WTC11 (cell line): ENCODE data around the gene TTLL11. TPM values are rescaled to one million over a fixed set of nuclear protein-coding genes. Genes with fewer than 3 reads are reported as not detected.

Source experiments
- ATAC-seq: fragments of 200-7000 bp; cut with Tn5 transposase; 2 replicates; pipeline ENCODE4 v1.10.0; 2021; ENCODE audit warnings: mild to moderate bottlenecking, moderate library complexity
- CTCF ChIA-PET: fragments of 300-600 bp; sonication (Branson Sonifier 250); formaldehyde crosslinking; loops from one replicate; lab custom pipeline; 2021; ENCODE audit warnings: antibody characterized with exemption; lab: Charles Lee
- POLR2A ChIA-PET: fragments of 350-600 bp; sonication (Branson Sonifier 250); formaldehyde crosslinking; loops from one replicate; lab custom pipeline; 2021; ENCODE audit warnings: antibody characterized with exemption; lab: Charles Lee
- DNase-seq: peaks from one replicate; pipeline ENCODE4 v3.0.0; 2021; ENCODE audit warnings: low spot score
- H3K27ac Mint-ChIP-seq: 2 replicates; pipeline ENCODE4 v1.8.0; 2021; ENCODE audit warnings: mixed read lengths
- H3K27me3 Mint-ChIP-seq: 2 replicates; pipeline ENCODE4 v1.8.0; 2021; ENCODE audit warnings: low read depth, mild to moderate bottlenecking, moderate library complexity, mixed read lengths
- H3K36me3 Mint-ChIP-seq: 2 replicates; pipeline ENCODE4 v1.8.0; 2021; ENCODE audit warnings: mixed read lengths
- H3K4me1 Mint-ChIP-seq: 2 replicates; pipeline ENCODE4 v1.8.0; 2022; ENCODE audit warnings: mixed read lengths
- H3K4me3 Mint-ChIP-seq: 2 replicates; pipeline ENCODE4 v1.8.0; 2021; ENCODE audit warnings: mild to moderate bottlenecking, moderate library complexity, mixed read lengths
- H3K9me3 Mint-ChIP-seq: 2 replicates; pipeline ENCODE4 v1.8.0; 2021; ENCODE audit warnings: mixed read lengths
- GRHL2 ChIP-seq: fragments of 250-450 bp; sonication (Bioruptor Pico); IDR thresholded peaks from 2 replicates; pipeline ENCODE4 v1.8.0; 2022; ENCODE audit warnings: mild to moderate bottlenecking, moderate library complexity; ENCODE audit not compliant: insufficient replicate concordance, severe bottlenecking
- MXD4 ChIP-seq: fragments of 250-450 bp; sonication (Bioruptor Pico); IDR thresholded peaks from 2 replicates; pipeline ENCODE4 v1.8.0; 2021; ENCODE audit warnings: mild to moderate bottlenecking, moderate library complexity, borderline replicate concordance
- OVOL2 ChIP-seq: fragments of 250-450 bp; sonication (Bioruptor Pico); IDR thresholded peaks from 2 replicates; pipeline ENCODE4 v1.9.0; 2021; ENCODE audit warnings: mild to moderate bottlenecking, borderline replicate concordance
- PRRX2 ChIP-seq: fragments of 250-450 bp; sonication (Bioruptor Pico); IDR thresholded peaks from 2 replicates; pipeline ENCODE4 v1.8.0; 2021; ENCODE audit warnings: mild to moderate bottlenecking
- TCF7 ChIP-seq: sonication (generic); formaldehyde crosslinking; IDR thresholded peaks from 2 replicates; pipeline ENCODE4 v1.8.0; 2022; ENCODE audit warnings: mild to moderate bottlenecking, low read depth, missing genetic modification reagents, moderate library complexity
- TP53 ChIP-seq: sonication (generic); formaldehyde crosslinking; IDR thresholded peaks from 2 replicates; pipeline ENCODE4 v1.8.1; 2023; ENCODE audit warnings: mild to moderate bottlenecking, missing genetic modification reagents
- ZNF138 ChIP-seq: sonication (generic); formaldehyde crosslinking; conservative IDR thresholded peaks from 2 replicates; pipeline ENCODE4 v1.8.1; 2022; ENCODE audit warnings: mild to moderate bottlenecking, moderate library complexity, missing genetic modification reagents
- ZNF219 ChIP-seq: sonication (generic); formaldehyde crosslinking; IDR thresholded peaks from 2 replicates; pipeline ENCODE4 v1.8.0; 2023; ENCODE audit warnings: missing genetic modification reagents, mild to moderate bottlenecking, borderline replicate concordance
- ZNF232 ChIP-seq: sonication (generic); formaldehyde crosslinking; IDR thresholded peaks from 2 replicates; pipeline ENCODE4 v1.8.0; 2022; ENCODE audit warnings: mild to moderate bottlenecking, missing genetic modification reagents
- ZNF423 ChIP-seq: fragments of 250-450 bp; sonication (Bioruptor Pico); IDR thresholded peaks from 2 replicates; pipeline ENCODE4 v2.1.2; 2022; ENCODE audit warnings: mild to moderate bottlenecking, moderate library complexity
- total RNA-seq: library from RNA; stranded (reverse); gene quantifications from 3 replicates; pipeline ENCODE4 v1.2.3, GENCODE V29; 2021
- TF ChIP-seq, protein P1 (sequence below): sonication (generic); formaldehyde crosslinking; IDR thresholded peaks from 2 replicates; pipeline ENCODE4 v1.8.1; 2023; ENCODE audit warnings: mild to moderate bottlenecking, moderate library complexity, missing genetic modification reagents
- TF ChIP-seq, protein P2 (sequence below): sonication (generic); formaldehyde crosslinking; IDR thresholded peaks from 2 replicates; pipeline ENCODE4 v1.8.0; 2023; ENCODE audit warnings: mild to moderate bottlenecking, missing genetic modification reagents
- TF ChIP-seq, protein P3 (sequence below): sonication (generic); formaldehyde crosslinking; conservative IDR thresholded peaks from 2 replicates; pipeline ENCODE4 v1.8.1; 2023; ENCODE audit warnings: mild to moderate bottlenecking, low read depth, missing genetic modification reagents, moderate library complexity
- TF ChIP-seq, protein P4 (sequence below): sonication (generic); formaldehyde crosslinking; IDR thresholded peaks from 2 replicates; pipeline ENCODE4 v1.8.1; 2022; ENCODE audit warnings: low read depth, mild to moderate bottlenecking, moderate library complexity, missing genetic modification reagents, borderline replicate concordance
- TF ChIP-seq, protein P5 (sequence below): sonication (generic); formaldehyde crosslinking; IDR thresholded peaks from 2 replicates; pipeline ENCODE4 v1.8.1; 2023; ENCODE audit warnings: mild to moderate bottlenecking, missing genetic modification reagents, borderline replicate concordance

Gene TTLL11
- total RNA-seq, 1 experiment from 2014 or later, result 1.1 TPM

DNA sequence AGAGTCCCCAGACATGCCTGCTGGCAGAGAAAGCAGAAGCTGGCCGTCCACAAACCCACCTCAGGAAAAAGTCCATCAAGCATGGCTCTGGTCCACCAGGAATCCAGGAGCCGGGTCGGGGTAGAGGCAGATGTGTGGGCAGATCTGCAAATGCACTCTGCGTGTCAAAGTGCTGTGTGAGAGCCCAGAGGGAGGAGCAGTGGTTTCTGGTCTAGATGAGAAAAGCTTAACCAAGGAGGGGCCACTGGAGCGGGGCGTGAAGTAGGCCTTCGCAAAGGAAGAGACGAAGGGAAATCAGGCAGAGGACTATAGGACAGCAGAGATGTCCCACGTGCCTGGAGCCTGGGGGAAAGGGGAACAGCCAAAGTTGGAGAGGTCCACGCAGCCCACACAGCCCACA lies 40.0 kb downstream of the TTLL11 start (continued):
- TF ChIP-seq, protein P1, sequence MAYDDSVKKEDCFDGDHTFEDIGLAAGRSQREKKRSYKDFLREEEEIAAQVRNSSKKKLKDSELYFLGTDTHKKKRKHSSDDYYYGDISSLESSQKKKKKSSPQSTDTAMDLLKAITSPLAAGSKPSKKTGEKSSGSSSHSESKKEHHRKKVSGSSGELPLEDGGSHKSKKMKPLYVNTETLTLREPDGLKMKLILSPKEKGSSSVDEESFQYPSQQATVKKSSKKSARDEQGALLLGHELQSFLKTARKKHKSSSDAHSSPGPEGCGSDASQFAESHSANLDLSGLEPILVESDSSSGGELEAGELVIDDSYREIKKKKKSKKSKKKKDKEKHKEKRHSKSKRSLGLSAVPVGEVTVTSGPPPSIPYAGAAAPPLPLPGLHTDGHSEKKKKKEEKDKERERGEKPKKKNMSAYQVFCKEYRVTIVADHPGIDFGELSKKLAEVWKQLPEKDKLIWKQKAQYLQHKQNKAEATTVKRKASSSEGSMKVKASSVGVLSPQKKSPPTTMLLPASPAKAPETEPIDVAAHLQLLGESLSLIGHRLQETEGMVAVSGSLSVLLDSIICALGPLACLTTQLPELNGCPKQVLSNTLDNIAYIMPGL, result no peak
- TF ChIP-seq MXD4 (CRISPR knock-in tag) (no peak), TCF7 (no peak)
- TF ChIP-seq, protein P2, sequence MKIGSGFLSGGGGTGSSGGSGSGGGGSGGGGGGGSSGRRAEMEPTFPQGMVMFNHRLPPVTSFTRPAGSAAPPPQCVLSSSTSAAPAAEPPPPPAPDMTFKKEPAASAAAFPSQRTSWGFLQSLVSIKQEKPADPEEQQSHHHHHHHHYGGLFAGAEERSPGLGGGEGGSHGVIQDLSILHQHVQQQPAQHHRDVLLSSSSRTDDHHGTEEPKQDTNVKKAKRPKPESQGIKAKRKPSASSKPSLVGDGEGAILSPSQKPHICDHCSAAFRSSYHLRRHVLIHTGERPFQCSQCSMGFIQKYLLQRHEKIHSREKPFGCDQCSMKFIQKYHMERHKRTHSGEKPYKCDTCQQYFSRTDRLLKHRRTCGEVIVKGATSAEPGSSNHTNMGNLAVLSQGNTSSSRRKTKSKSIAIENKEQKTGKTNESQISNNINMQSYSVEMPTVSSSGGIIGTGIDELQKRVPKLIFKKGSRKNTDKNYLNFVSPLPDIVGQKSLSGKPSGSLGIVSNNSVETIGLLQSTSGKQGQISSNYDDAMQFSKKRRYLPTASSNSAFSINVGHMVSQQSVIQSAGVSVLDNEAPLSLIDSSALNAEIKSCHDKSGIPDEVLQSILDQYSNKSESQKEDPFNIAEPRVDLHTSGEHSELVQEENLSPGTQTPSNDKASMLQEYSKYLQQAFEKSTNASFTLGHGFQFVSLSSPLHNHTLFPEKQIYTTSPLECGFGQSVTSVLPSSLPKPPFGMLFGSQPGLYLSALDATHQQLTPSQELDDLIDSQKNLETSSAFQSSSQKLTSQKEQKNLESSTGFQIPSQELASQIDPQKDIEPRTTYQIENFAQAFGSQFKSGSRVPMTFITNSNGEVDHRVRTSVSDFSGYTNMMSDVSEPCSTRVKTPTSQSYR (CRISPR knock-in tag), result no peak
- TF ChIP-seq, all 79 proteins: peak for 0

DNA sequence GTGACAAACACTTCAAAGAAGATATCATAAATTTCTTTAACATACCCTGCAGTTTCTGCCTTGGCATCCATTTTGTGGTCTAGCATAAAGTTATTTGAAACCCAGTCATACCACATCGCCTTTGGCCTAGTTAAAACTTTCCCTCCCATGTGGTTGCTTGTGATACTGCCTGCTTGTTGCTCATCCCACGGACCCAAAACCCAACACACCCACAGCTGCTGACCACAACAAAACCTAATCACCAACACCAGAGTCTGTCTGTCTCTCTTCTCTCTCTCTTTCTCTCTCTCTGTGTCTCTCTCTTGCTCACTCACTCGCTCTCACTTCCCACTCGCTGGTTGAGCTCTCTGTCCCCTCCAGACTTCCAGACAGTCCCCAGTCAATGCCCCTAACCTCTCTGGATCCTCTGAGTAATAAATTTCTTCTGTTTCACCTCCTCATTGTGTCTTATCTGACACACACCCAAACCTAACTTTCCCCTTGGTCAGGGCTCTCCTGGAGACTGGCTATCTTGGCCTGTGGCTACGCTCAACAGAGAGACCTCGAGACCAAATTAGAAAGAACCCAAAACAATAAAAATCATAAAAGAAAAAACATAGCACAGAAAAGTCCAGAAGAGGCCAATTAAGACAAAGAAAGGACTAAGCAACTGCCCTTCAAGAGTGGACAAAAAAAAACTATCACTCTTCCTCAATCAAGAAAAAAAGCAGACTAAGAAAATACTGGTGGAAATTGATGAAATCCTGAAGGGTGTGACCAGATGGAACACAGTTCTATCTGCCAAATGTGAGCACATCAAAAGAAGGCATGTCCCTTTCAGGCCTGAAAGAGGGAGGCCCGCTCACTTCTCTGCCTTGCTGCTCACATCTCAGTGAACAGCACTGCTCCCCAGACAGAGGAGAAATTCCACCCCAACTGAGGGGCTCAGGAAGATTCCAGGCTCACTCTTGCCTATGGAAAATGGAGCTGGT lies 41.5 kb downstream of the TTLL11 start:
- ChIA-PET POLR2A (no interaction called here), CTCF (no interaction called here)
- no peak overlapping the region for H3K4me3 Mint-ChIP-seq
- H3K4me1 Mint-ChIP-seq, result peaks cover 4% of the 10 kb centered on the region; the same call in 1 of the 2 replicates
- peaks cover 4% of the 10 kb centered on the region; the same call in 1 of the 2 replicates for H3K27me3 Mint-ChIP-seq
- ATAC-seq, result no peak
- H3K9me3 Mint-ChIP-seq, result peaks cover under 1% of the 10 kb centered on the region
- DNase-seq, result no peak
- no peak overlapping the region for H3K27ac Mint-ChIP-seq
- no peaks in the 10 kb centered on the region for H3K36me3 Mint-ChIP-seq
- TF ChIP-seq ZNF138 (CRISPR knock-in tag) (no peak), PRRX2 (no peak), ZNF423 (CRISPR knock-in tag) (no peak), TP53 (CRISPR knock-in tag) (no peak), OVOL2 (no peak), TCF7 (no peak), ZNF219 (no peak), ZNF232 (no peak), GRHL2 (CRISPR knock-in tag) (no peak)
- TF ChIP-seq, protein P2 (CRISPR knock-in tag), result no peak
- TF ChIP-seq, protein P3, sequence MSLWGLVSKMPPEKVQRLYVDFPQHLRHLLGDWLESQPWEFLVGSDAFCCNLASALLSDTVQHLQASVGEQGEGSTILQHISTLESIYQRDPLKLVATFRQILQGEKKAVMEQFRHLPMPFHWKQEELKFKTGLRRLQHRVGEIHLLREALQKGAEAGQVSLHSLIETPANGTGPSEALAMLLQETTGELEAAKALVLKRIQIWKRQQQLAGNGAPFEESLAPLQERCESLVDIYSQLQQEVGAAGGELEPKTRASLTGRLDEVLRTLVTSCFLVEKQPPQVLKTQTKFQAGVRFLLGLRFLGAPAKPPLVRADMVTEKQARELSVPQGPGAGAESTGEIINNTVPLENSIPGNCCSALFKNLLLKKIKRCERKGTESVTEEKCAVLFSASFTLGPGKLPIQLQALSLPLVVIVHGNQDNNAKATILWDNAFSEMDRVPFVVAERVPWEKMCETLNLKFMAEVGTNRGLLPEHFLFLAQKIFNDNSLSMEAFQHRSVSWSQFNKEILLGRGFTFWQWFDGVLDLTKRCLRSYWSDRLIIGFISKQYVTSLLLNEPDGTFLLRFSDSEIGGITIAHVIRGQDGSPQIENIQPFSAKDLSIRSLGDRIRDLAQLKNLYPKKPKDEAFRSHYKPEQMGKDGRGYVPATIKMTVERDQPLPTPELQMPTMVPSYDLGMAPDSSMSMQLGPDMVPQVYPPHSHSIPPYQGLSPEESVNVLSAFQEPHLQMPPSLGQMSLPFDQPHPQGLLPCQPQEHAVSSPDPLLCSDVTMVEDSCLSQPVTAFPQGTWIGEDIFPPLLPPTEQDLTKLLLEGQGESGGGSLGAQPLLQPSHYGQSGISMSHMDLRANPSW (CRISPR knock-in tag), result no peak
- TF ChIP-seq, protein P4, sequence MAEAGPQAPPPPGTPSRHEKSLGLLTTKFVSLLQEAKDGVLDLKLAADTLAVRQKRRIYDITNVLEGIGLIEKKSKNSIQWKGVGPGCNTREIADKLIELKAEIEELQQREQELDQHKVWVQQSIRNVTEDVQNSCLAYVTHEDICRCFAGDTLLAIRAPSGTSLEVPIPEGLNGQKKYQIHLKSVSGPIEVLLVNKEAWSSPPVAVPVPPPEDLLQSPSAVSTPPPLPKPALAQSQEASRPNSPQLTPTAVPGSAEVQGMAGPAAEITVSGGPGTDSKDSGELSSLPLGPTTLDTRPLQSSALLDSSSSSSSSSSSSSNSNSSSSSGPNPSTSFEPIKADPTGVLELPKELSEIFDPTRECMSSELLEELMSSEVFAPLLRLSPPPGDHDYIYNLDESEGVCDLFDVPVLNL (CRISPR knock-in tag), result no peak
- TF ChIP-seq, protein P5, sequence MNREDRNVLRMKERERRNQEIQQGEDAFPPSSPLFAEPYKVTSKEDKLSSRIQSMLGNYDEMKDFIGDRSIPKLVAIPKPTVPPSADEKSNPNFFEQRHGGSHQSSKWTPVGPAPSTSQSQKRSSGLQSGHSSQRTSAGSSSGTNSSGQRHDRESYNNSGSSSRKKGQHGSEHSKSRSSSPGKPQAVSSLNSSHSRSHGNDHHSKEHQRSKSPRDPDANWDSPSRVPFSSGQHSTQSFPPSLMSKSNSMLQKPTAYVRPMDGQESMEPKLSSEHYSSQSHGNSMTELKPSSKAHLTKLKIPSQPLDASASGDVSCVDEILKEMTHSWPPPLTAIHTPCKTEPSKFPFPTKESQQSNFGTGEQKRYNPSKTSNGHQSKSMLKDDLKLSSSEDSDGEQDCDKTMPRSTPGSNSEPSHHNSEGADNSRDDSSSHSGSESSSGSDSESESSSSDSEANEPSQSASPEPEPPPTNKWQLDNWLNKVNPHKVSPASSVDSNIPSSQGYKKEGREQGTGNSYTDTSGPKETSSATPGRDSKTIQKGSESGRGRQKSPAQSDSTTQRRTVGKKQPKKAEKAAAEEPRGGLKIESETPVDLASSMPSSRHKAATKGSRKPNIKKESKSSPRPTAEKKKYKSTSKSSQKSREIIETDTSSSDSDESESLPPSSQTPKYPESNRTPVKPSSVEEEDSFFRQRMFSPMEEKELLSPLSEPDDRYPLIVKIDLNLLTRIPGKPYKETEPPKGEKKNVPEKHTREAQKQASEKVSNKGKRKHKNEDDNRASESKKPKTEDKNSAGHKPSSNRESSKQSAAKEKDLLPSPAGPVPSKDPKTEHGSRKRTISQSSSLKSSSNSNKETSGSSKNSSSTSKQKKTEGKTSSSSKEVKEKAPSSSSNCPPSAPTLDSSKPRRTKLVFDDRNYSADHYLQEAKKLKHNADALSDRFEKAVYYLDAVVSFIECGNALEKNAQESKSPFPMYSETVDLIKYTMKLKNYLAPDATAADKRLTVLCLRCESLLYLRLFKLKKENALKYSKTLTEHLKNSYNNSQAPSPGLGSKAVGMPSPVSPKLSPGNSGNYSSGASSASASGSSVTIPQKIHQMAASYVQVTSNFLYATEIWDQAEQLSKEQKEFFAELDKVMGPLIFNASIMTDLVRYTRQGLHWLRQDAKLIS, result no peak
